Glomerular endothelial cell (primary cell): ENCODE results near the gene TLR3. TPM values are rescaled to one million over a fixed set of nuclear protein-coding genes. Genes with fewer than 3 reads are reported as not detected.
"Not testable (repeated sequence)": the region's sequence is repeated elsewhere in the genome, so short reads cannot be mapped to it uniquely, and the experiment has no call there.

Experiments used
- DNase-seq: peaks from one replicate; pipeline ENCODE4 v3.0.0-alpha.2; 2011; ENCODE audit warnings: low read depth, low spot score; ENCODE audit errors: extremely low read depth
- total RNA-seq: library from RNA; depleted of rRNA; stranded (reverse); fragments of >200 nt; gene quantifications from 2 replicates; pipeline ENCODE4 v1.2.3, GENCODE V29; 2015

The TLR3 gene
- total RNA-seq, result 2.9 and 7.4 TPM in 2 replicates

GRCh38 chr4:186068581-186069348 is at the start of gene TLR3:
TSS of gene TLR3 (plus strand) at chr4:186069156. CDS start at chr4:186076620, 7,464 bp downstream.
- no peak for DNase-seq

GRCh38 chr4:186019269-186019668 is 49.7 kb upstream of the TLR3 start:
- DNase-seq, result no peak

- no peak for DNase-seq
Measured at GRCh38 chr4:186020106-186020792, 48.7 kb upstream of the TLR3 start.

- no peak for DNase-seq
Measured at GRCh38 chr4:186020793-186021407, 48.1 kb upstream of the TLR3 start.

- no peak for DNase-seq
Measured at GRCh38 chr4:186021461-186022167, 47.3 kb upstream of the TLR3 start.

GRCh38 chr4:186023975-186024374 is 45.0 kb upstream of the TLR3 start:
- DNase-seq, result no peak

GRCh38 chr4:186024637-186025407 is 44.1 kb upstream of the TLR3 start:
- DNase-seq, result no peak

- DNase-seq, result no peak
Measured at GRCh38 chr4:186025408-186025690, 43.6 kb upstream of the TLR3 start.

- DNase-seq, result no peak
Measured at GRCh38 chr4:186027405-186027804, 41.6 kb upstream of the TLR3 start.

- DNase-seq, result no peak
Measured at GRCh38 chr4:186029571-186030398, 39.2 kb upstream of the TLR3 start.

GRCh38 chr4:186030399-186030775 is 38.6 kb upstream of the TLR3 start:
- DNase-seq, result no peak

- no peak for DNase-seq
Measured at GRCh38 chr4:186030795-186031194, 38.2 kb upstream of the TLR3 start.

GRCh38 chr4:186032259-186032658 is 36.7 kb upstream of the TLR3 start:
- DNase-seq, result no peak

- no peak for DNase-seq
Measured at GRCh38 chr4:186033027-186033426, 35.9 kb upstream of the TLR3 start.

GRCh38 chr4:186034613-186035012 is 34.3 kb upstream of the TLR3 start:
- DNase-seq, result not testable (repeated sequence)

GRCh38 chr4:186036976-186037581 is 31.9 kb upstream of the TLR3 start:
- DNase-seq, result no peak

- peak; percentile 86 for DNase-seq
Measured at GRCh38 chr4:186037692-186038658, 31.0 kb upstream of the TLR3 start.

GRCh38 chr4:186039697-186040096 is 29.3 kb upstream of the TLR3 start:
- no peak for DNase-seq
